ENCODE measurements around the gene DGKQ. TPM values are rescaled to one million over a fixed set of nuclear protein-coding genes. Genes with fewer than 3 reads are reported as not detected.

The DGKQ gene
- total and polyA plus RNA-seq, 2 of the 8 experiments (the other 6 are each of a cell fraction or from before 2014, with no cell fraction given) = 7.3 to 9.7 TPM

GRCh38 chr4:1004557-1005485, 31.5 kb upstream of the DGKQ start (continued):
- TF ChIP-seq CTCF (IDR thresholded peaks at IDR 0.05; ENCODE audit: control extremely low read depth in 1 of 3, insufficient read depth in 1 of 3, low read depth in 1 of 3, low read length in 3 of 3) (no peak), RXRA (IDR thresholded peaks at IDR 0.05; ENCODE audit: insufficient read depth, low read depth, low read length) (no peak), BACH1 (IDR thresholded peaks at IDR 0.05; ENCODE audit: low read length) (no peak), NANOG (IDR thresholded peaks at IDR 0.05; ENCODE audit: insufficient read depth, low read depth, low read length, poor library complexity, severe bottlenecking) (no peak), SP2 (IDR thresholded peaks at IDR 0.05; ENCODE audit: low read length) (no peak), RBBP5 (IDR thresholded peaks at IDR 0.05; ENCODE audit: borderline replicate concordance, low read depth, low read length) (no peak), GTF2F1 (IDR thresholded peaks at IDR 0.05; ENCODE audit: borderline replicate concordance, low read depth, low read length) (no peak), TAF7 (optimal IDR thresholded peaks at IDR 0.05; ENCODE audit: borderline replicate concordance, low read depth, low read length) (no peak), CBX5 (IDR thresholded peaks at IDR 0.05; ENCODE audit: low read depth, low read length) (no peak), BCL11A (IDR thresholded peaks at IDR 0.05; ENCODE audit: low read depth in 2 of 2, low read length in 2 of 2) (no peak)

Measured in H1 (cell line).